Stimulated activated CD4-positive, alpha-beta T cell treated with anti-CD3 and anti-CD28 coated beads, Interleukin-4, amount 100 ng/mL, for 24 hours (primary cell): ENCODE data around the gene ZSWIM5.
"Not testable (repeated sequence)": the region's sequence is repeated elsewhere in the genome, so short reads cannot be mapped to it uniquely, and the experiment has no call there.

Source experiments
- DNase-seq: peaks from one replicate; pipeline ENCODE4 v3.0.0-alpha.2; 2020

Gene ZSWIM5

DNA sequence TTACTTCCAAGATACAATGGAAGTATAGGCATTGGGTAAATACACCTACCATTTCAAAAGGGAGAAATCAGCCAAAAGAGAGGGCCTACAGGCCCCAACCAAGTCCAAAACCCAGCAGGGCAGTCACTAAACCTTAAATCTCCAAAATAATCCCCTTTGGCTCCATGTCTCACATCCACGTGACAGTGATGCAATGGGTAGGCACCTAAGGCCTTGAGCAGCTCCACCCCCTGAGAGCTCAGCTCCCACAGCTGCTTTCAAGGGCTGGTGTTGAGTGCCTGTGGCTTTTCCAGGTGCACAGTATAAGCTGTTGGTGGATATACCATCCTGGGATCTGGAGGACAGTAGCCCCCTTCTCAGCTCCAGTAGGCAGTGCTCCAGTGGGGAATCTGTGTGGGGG, 121.8 kb downstream of the ZSWIM5 start:
- DNase-seq = no peak

DNA sequence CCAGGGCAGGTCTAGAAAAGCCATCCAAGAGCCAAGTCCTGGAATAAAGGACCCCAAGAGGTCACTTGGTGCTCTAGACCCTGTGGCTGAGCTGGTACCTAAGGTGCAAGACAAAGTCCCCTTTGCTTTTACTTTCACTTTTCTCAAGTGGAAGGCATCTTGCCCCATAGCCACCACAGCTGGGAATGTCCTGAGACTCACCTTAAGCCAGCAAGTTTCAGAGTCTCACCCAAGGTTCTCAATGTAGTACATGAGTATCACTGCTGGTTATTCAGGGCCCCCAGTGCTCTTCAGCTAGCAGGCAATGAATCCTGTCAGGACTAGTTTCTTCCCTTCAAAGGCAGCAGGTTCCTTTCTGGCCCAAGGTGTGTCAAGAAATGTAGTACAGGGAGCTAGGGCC, 126.9 kb downstream of the ZSWIM5 start:
- no peak for DNase-seq

GRCh38 chr1:45076959-45077358, 129.4 kb downstream of the ZSWIM5 start:
- DNase-seq = not testable (repeated sequence)

DNA sequence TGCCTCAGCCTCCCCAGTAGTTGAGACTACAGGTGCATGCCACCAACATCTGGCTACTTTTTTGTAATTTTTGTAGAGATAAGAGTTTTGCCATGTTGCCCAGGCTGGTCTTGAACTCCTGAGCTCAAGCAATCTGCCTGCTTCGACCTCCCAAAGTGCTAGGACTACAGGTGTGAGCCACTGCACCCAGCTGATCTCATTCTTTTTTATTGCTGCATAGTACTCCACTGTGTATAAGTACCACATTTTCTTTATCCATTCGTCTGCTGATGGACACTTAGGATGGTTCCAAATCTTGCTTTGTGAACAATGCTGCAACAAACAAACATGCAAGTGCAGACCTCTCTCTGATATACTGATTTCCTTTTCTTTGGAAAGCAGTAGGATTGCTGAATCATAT, 134.8 kb downstream of the ZSWIM5 start:
- DNase-seq = no peak

GRCh38 chr1:45067806-45068205, 138.6 kb downstream of the ZSWIM5 start:
- no peak for DNase-seq

GRCh38 chr1:45065083-45065482, 141.3 kb downstream of the ZSWIM5 start:
- no peak for DNase-seq

DNA sequence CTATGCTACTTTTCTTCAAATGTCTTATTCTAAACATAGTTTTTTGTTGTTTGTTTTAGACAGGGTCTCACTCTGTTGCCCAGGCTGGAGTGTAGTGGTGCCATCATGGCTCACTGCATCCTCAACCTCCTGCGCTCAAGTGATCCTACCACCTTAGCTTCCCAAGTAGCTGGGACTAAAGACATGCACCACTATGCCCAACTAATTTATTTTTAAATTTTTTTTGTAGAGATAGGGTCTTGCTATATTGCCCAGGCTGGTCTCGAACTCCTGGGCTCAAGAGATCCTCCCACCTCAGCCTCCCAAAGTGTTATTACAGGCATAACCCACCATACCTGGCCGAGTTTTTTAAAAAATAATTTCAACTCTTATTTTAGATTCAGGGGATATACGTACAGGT, 143.9 kb downstream of the ZSWIM5 start:
- not testable (repeated sequence) for DNase-seq

GRCh38 chr1:45059829-45060228, 146.6 kb downstream of the ZSWIM5 start:
- no peak for DNase-seq

DNA sequence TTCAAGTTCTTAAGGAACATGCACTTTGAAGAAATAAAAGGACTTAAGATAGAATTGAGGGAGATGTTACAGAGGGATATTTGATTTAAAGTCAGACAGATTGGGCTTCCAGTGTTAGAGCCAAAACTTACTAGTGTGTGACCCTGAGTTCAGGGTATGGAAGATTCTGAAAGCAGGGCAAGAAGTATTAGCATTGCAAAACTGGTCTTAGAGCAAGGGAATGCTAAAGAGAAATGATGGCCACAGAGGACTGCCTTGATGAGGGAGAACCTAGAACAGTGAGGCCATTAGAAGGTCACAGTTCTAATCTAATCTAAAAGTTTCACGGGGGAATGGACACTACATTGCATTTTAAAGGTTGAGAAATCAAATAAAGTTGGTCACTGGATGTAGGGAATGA, 148.9 kb downstream of the ZSWIM5 start:
- DNase-seq = no peak

- no peak for DNase-seq
Observed at GRCh38 chr1:45051005-45051772, 155.2 kb downstream of the ZSWIM5 start.

DNA sequence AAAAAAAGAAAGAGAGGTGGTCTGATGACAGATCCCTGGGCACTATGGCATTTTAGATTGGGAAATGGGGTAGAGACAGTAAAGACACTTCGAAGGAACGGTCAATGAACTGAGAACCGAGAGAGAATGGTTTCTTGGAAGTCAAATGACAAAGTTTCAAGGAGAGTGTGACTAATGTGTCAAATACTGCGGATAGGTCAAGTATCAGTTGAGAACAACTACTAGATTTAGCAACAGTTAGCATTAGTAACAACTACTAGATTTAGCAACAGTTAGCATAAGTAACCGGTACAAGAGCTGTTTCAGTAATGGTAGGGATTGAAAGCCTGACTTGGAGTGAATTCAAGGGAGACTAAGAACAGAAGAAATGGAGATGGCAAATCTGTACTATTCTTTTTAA, 159.4 kb downstream of the ZSWIM5 start:
- no peak for DNase-seq

DNA sequence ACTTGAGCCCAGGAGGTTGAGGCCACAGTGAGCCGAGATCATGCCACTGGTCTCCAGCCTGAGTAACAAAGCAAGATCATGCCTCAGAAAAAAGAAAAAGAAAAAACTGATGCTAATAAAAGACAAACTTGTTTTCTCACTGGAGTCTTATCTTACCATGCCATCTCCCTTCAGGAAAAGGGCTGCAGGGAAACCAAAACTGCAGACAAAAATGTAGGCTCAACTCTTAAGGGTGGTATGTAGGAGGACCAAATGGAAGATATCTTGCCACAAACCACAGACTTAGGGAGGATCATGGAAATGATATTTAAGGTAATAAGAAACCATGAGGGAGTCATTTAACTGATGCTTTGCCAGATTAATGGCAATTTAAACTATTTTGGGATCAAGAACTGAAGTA, 161.5 kb downstream of the ZSWIM5 start:
- DNase-seq = no peak

- DNase-seq = no peak
Observed at GRCh38 chr1:45043094-45043493, 163.3 kb downstream of the ZSWIM5 start.

GRCh38 chr1:45040297-45040696, 166.1 kb downstream of the ZSWIM5 start:
- DNase-seq = no peak

- no peak for DNase-seq
Observed at GRCh38 chr1:45038661-45039364, 167.6 kb downstream of the ZSWIM5 start.

DNA sequence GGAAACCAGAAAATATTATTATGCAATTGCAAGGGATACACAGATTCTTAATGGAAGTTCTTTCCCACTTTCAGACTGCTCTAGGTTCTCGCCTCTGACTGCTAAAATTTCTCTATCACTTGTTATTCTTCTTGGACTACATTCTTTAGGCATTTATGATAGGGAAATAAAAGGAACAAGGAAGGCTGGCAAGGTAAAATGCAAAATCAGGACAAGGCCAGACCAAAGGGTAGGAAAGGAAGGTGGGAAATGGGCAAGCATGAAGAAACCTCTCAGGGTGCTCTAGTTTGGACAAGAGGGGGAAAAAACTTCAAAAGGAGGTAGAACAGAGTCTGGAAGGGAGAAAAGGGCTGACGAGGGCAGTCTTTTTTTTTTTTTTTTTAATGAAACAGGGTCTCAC, 168.2 kb downstream of the ZSWIM5 start:
- no peak for DNase-seq

GRCh38 chr1:45037456-45037855, 168.9 kb downstream of the ZSWIM5 start:
- no peak for DNase-seq

DNA sequence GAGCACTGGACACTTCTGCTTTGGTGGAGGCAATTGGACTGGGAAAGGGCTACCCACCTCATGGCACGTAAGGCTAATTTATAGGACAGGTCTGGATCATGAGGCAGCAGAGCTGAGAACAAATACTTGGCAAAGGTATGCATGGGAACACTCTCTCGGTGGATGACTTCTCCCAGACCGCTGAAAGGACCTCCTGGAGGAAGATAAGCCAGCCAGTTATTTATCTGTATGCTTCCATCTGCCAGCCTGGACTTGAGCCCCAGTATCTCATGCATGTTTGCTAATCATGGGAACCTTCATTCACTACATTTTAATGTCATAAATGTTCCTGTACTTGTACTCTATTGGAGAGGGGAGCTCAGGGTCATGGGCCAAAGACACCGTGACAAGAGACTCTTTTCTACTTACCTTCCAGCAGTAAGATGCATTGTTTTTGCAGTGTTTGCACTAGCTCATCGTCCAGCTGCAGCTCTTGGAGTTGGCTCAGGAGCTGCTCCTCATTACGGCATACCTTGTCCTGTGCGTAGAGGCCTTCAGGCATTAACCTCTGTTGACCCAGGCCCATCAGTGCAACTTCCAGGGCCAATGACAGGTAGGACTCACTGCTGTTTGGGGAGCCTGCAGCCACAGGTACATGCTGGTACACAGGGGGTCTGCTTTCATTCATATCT, 170.6 kb downstream of the ZSWIM5 start:
- DNase-seq = no peak

DNA sequence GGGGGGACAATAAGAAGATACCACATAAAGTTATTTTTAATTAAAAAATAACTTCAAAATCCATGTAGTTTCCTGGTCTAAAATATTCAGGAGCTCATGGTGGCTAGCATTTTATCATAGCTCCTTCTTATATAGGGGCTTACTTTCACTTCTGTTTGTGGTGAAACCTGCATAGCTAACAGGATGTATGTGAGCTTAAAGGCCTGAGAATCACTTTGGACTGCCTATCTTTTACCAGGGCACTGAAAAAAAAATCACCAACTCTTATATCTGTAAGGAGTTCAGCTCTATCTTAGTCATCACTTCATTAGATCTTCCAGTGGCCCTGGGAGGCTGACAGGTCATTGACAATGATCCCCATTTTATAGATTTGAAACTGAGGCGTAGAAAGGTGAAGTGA, 173.0 kb downstream of the ZSWIM5 start:
- DNase-seq = no peak

- no peak for DNase-seq
Observed at GRCh38 chr1:45032837-45033236, 173.6 kb downstream of the ZSWIM5 start.

- DNase-seq = no peak
Observed at GRCh38 chr1:45026446-45026845, 180.0 kb downstream of the ZSWIM5 start.

GRCh38 chr1:45023663-45024062, 182.7 kb downstream of the ZSWIM5 start:
- DNase-seq = no peak

DNA sequence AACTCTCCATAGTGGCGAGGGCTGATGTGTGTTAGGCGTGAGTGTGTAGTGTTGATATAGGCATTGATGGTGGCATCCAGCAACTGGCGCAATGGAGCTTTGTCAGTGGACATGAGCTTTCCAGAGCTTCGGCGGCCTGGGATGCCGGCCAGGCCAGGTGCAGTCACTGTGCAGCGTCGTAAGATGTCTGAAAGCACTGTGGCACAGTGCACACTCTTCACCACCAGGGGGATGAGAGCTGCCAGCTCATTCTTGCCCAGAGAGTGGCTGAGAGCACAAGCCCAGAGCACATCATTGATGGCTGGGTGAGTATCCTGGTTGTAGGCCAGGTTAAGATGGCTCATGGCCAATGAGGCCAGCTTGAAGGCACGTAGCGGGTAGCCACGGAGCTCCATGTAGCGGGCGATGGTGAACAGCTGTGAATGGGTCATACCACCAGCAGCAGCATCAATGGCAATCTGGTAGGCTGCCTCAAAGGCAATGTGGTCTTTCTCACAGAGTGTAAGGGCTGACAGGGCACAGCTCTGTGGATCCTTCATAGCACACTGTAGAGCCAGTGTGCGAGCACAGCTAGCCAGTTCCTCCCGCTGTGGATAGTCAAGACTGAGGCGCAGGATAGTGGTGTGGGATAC, 187.7 kb downstream of the ZSWIM5 start:
- peak; percentile 74 for DNase-seq

GRCh38 chr1:45016767-45017166, 189.6 kb downstream of the ZSWIM5 start:
- DNase-seq = no peak
